Neural cell (in vitro differentiated cells): Measurements from ENCODE around the gene NCK2. TPM values are rescaled to one million over a fixed set of nuclear protein-coding genes. Genes with fewer than 3 reads are reported as not detected.

Experiments
- H2AFZ ChIP-seq: fragments of 200-600, 300-800 bp; sonication (generic), shearing (Covaris generic); 2 replicates; pipeline ENCODE4 v1.6.0; 2014; ENCODE audit warnings: low read depth, mild to moderate bottlenecking, antibody characterized with exemption, low read length, moderate library complexity
- H3F3A ChIP-seq: fragments of 200-600 bp; shearing (Covaris generic); 2 replicates; pipeline ENCODE4 v1.6.1; 2016; ENCODE audit warnings: mild to moderate bottlenecking, moderate library complexity, mixed read lengths, antibody characterized with exemption, low read length; ENCODE audit not compliant: insufficient read depth, poor library complexity, severe bottlenecking
- H3K27ac ChIP-seq: fragments of 200-600, 300-800 bp; sonication (generic), shearing (Covaris generic); 2 replicates; pipeline ENCODE4 v1.5.1; 2014; ENCODE audit warnings: mild to moderate bottlenecking, low read length, moderate library complexity
- H3K27me3 ChIP-seq: fragments of 300-800, 200-600 bp; sonication (generic), shearing (Covaris generic); 2 replicates; pipeline ENCODE4 v1.6.0; 2014; ENCODE audit warnings: mild to moderate bottlenecking, low read depth, low read length, moderate library complexity; ENCODE audit not compliant: insufficient read depth
- H3K36me3 ChIP-seq: fragments of 300-800, 200-600 bp; sonication (generic), shearing (Covaris generic); 2 replicates; pipeline ENCODE4 v1.5.1; 2014; ENCODE audit warnings: mild to moderate bottlenecking, antibody characterized with exemption, low read length, moderate library complexity; ENCODE audit not compliant: insufficient read depth
- H3K4me2 ChIP-seq: fragments of 300-800, 200-600 bp; sonication (generic), shearing (Covaris generic); 2 replicates; pipeline ENCODE4 v1.6.0; 2014; ENCODE audit warnings: mild to moderate bottlenecking, low read length
- H3K4me3 ChIP-seq: fragments of 300-800, 200-600 bp; sonication (generic), shearing (Covaris generic); 2 replicates; pipeline ENCODE4 v1.5.1; 2014; ENCODE audit warnings: mild to moderate bottlenecking, low read length, moderate library complexity
- H3K79me2 ChIP-seq: fragments of 200-600 bp; shearing (Covaris generic); replicated peaks from 2 replicates; pipeline ENCODE4 v1.6.0; 2014; ENCODE audit warnings: mild to moderate bottlenecking, low read length, moderate library complexity; ENCODE audit not compliant: insufficient read depth
- H3K9ac ChIP-seq: fragments of 300-800, 200-600 bp; sonication (generic), shearing (Covaris generic); 2 replicates; pipeline ENCODE4 v1.6.1; 2016; ENCODE audit warnings: mild to moderate bottlenecking, low read length, mixed read lengths
- H3K9me2 ChIP-seq: fragments of 200-600 bp; shearing (Covaris generic); 2 replicates; pipeline ENCODE4 v1.6.1; 2016; ENCODE audit warnings: mild to moderate bottlenecking, low read length, mixed read lengths; ENCODE audit not compliant: insufficient read depth
- H3K9me3 ChIP-seq: fragments of 200-600, 300-800 bp; sonication (generic), shearing (Covaris generic); 2 replicates; pipeline ENCODE4 v1.6.1; 2016; ENCODE audit warnings: mild to moderate bottlenecking, mixed run types, low read length, moderate library complexity, mixed read lengths
- H4K20me1 ChIP-seq: fragments of 200-600 bp; shearing (Covaris generic); 2 replicates; pipeline ENCODE4 v1.6.1; 2016; ENCODE audit warnings: mild to moderate bottlenecking, mixed run types; ENCODE audit not compliant: insufficient read depth
- EP300 ChIP-seq: fragments of 450-650 bp; conservative IDR thresholded peaks from 2 replicates; pipeline ENCODE4 v1.6.1; 2014; ENCODE audit warnings: antibody characterized with exemption, mild to moderate bottlenecking, moderate library complexity; ENCODE audit not compliant: poor library complexity, severe bottlenecking
- EZH2 ChIP-seq: fragments of 200-600, 300-800 bp; shearing (Covaris generic), sonication (generic); IDR thresholded peaks from 2 replicates; pipeline ENCODE4 v1.6.1; 2014; ENCODE audit warnings: antibody characterized with exemption, low read length, borderline replicate concordance, mild to moderate bottlenecking; ENCODE audit not compliant: insufficient read depth, poor library complexity, severe bottlenecking
- MXI1 ChIP-seq: fragments of 450-650 bp; conservative IDR thresholded peaks from 2 replicates; pipeline ENCODE4 v1.6.1; 2014; ENCODE audit warnings: antibody characterized with exemption, mild to moderate bottlenecking; ENCODE audit not compliant: poor library complexity, severe bottlenecking
- POLR2AphosphoS5 ChIP-seq: IDR thresholded peaks from 2 replicates; pipeline ENCODE4 v1.6.1; 2012
- RAD21 ChIP-seq: fragments of 450-650 bp; conservative IDR thresholded peaks from 2 replicates; pipeline ENCODE4 v1.6.1; 2014; ENCODE audit warnings: antibody characterized with exemption, mild to moderate bottlenecking, moderate library complexity
- SMC3 ChIP-seq: fragments of 450-650 bp; conservative IDR thresholded peaks from 2 replicates; pipeline ENCODE4 v1.6.1; 2014; ENCODE audit warnings: antibody characterized with exemption, mild to moderate bottlenecking, moderate library complexity; ENCODE audit not compliant: poor library complexity
- TAF1 ChIP-seq: IDR thresholded peaks from 2 replicates; pipeline ENCODE4 v1.6.1; 2012; ENCODE audit warnings: low read depth
- polyA plus RNA-seq: library from polyadenylated mRNA; depleted of rRNA; stranded (reverse); fragments of >200 nt; gene quantifications from 2 replicates; pipeline ENCODE4 v1.2.3, GENCODE V29; 2014
- TF ChIP-seq, protein P1 (sequence below): IDR thresholded peaks from 2 replicates; pipeline ENCODE4 v1.6.1; 2012; ENCODE audit warnings: borderline replicate concordance
- TF ChIP-seq, protein P2 (sequence below): fragments of 450-650 bp; IDR thresholded peaks from 2 replicates; pipeline ENCODE4 v1.5.1; 2014; ENCODE audit warnings: antibody characterized with exemption, mild to moderate bottlenecking, moderate library complexity; ENCODE audit not compliant: poor library complexity, severe bottlenecking

NCK2 gene
- polyA plus RNA-seq, 1 donor from 2014 or later = 49.4 TPM

DNA sequence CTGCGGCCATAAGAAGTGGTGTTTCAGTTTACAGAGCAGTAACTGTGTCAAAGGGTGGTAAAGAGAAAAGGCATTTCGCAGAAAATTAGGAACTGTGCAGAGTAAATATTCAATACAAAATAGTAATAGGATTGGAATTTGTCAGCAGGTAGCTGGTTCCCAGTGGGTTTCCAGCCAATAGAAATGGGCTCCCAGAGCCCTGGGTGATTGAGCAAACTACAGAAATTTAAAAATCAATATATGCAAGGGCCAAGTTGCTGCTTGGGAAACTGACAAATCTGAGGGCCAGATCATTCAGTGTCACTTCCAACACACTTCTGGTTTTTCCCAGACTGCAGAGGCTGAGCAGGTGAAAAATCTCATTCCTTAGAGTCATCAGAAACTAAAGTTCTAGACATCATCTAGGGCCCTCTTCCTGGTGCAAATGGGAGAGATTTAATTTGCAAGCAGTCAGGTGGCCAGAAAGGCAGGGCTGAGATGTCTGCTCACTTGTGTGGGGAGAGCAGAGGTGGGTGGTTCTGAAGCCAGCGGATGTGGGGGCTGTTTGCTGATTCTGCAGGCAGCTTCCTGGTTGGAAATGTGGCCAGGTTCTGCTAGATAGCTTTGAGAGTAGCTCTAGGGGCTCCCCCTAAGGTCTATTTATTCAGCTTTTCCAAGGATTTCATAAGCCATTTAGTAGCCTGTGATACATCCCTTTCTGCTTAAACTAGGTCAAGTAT lies 182.4 kb downstream of the NCK2 start:
- Histone ChIP-seq H3K9me3 (no peaks in the 10 kb centered on the region), H3K27ac (no peak overlapping the region), H3F3A (no peaks in the 10 kb centered on the region), H3K9ac (no peak overlapping the region), H3K4me3 (no peak overlapping the region), H3K79me2 (no peaks in the 10 kb centered on the region), H3K36me3 (no peaks in the 10 kb centered on the region), H2AFZ (no peak overlapping the region), H3K9me2 (no peaks in the 10 kb centered on the region), H4K20me1 (no peaks in the 10 kb centered on the region), H3K4me2 (no peak overlapping the region), H3K27me3 (no peaks in the 10 kb centered on the region)
- no peak for TF ChIP-seq EP300
- TF ChIP-seq RAD21 = no peak
- TF ChIP-seq SMC3 = no peak
- TF ChIP-seq POLR2AphosphoS5 = no peak
- TF ChIP-seq, protein P1, sequence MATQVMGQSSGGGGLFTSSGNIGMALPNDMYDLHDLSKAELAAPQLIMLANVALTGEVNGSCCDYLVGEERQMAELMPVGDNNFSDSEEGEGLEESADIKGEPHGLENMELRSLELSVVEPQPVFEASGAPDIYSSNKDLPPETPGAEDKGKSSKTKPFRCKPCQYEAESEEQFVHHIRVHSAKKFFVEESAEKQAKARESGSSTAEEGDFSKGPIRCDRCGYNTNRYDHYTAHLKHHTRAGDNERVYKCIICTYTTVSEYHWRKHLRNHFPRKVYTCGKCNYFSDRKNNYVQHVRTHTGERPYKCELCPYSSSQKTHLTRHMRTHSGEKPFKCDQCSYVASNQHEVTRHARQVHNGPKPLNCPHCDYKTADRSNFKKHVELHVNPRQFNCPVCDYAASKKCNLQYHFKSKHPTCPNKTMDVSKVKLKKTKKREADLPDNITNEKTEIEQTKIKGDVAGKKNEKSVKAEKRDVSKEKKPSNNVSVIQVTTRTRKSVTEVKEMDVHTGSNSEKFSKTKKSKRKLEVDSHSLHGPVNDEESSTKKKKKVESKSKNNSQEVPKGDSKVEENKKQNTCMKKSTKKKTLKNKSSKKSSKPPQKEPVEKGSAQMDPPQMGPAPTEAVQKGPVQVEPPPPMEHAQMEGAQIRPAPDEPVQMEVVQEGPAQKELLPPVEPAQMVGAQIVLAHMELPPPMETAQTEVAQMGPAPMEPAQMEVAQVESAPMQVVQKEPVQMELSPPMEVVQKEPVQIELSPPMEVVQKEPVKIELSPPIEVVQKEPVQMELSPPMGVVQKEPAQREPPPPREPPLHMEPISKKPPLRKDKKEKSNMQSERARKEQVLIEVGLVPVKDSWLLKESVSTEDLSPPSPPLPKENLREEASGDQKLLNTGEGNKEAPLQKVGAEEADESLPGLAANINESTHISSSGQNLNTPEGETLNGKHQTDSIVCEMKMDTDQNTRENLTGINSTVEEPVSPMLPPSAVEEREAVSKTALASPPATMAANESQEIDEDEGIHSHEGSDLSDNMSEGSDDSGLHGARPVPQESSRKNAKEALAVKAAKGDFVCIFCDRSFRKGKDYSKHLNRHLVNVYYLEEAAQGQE = no peak
- TF ChIP-seq, protein P2, sequence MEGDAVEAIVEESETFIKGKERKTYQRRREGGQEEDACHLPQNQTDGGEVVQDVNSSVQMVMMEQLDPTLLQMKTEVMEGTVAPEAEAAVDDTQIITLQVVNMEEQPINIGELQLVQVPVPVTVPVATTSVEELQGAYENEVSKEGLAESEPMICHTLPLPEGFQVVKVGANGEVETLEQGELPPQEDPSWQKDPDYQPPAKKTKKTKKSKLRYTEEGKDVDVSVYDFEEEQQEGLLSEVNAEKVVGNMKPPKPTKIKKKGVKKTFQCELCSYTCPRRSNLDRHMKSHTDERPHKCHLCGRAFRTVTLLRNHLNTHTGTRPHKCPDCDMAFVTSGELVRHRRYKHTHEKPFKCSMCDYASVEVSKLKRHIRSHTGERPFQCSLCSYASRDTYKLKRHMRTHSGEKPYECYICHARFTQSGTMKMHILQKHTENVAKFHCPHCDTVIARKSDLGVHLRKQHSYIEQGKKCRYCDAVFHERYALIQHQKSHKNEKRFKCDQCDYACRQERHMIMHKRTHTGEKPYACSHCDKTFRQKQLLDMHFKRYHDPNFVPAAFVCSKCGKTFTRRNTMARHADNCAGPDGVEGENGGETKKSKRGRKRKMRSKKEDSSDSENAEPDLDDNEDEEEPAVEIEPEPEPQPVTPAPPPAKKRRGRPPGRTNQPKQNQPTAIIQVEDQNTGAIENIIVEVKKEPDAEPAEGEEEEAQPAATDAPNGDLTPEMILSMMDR = no peak
- TF ChIP-seq EZH2 = no peak
- no peak for TF ChIP-seq MXI1
- TF ChIP-seq TAF1 = no peak

DNA sequence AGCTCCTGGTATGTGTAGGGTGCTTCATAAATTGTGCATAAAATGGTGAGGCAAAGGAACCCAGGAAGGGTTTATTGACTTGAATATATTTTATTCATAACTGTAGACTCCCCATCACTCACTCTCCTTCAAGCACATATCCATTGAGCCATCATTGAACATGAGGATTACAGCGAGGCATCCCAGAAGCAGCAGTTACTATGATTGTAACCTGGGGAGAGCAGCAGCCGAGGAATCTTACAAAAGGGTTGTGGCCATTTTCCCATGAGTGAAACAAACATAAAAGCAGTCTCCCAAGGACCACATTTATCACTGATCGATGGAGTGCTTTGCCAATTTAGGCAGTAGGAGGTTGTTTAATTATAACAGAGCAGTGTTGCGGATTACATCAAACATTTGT lies 183.4 kb downstream of the NCK2 start:
- no peak overlapping the region for H3K4me2 ChIP-seq
- H3K79me2 ChIP-seq = no peaks in the 10 kb centered on the region
- TF ChIP-seq EZH2 = no peak
- TF ChIP-seq, protein P1 = no peak
- TF ChIP-seq POLR2AphosphoS5 = no peak
- no peak for TF ChIP-seq RAD21
- no peak for TF ChIP-seq TAF1
- no peak for TF ChIP-seq SMC3
- no peaks in the 10 kb centered on the region for H3K9me2 ChIP-seq
- H2AFZ ChIP-seq = no peak overlapping the region
- H3K27ac ChIP-seq = no peak overlapping the region
- H3K9ac ChIP-seq = no peak overlapping the region
- H3F3A ChIP-seq = no peaks in the 10 kb centered on the region
- H3K4me3 ChIP-seq = no peak overlapping the region
- H3K36me3 ChIP-seq = no peaks in the 10 kb centered on the region
- H3K9me3 ChIP-seq = no peaks in the 10 kb centered on the region
- no peaks in the 10 kb centered on the region for H3K27me3 ChIP-seq
- no peaks in the 10 kb centered on the region for H4K20me1 ChIP-seq
